DOHH2 (cell line): Measurements from ENCODE around the gene NCKAP5.

ENCODE experiments used
- H3F3A ChIP-seq: fragments of 200-600 bp; sonication (generic), shearing (Covaris generic); 2 replicates; pipeline ENCODE4 v1.6.0; 2016; ENCODE audit warnings: antibody characterized with exemption, mild to moderate bottlenecking; ENCODE audit not compliant: control insufficient read depth, insufficient read depth
- H3K27ac ChIP-seq: fragments of 200-600 bp; sonication (generic); 2 replicates; pipeline ENCODE4 v1.5.1; 2014; ENCODE audit warnings: low read depth, mild to moderate bottlenecking, low read length, moderate library complexity
- H3K27me3 ChIP-seq: fragments of 200-600 bp; sonication (generic); 2 replicates; pipeline ENCODE4 v1.6.1; 2014; ENCODE audit warnings: mild to moderate bottlenecking, low read length, mixed read lengths; ENCODE audit not compliant: control insufficient read depth
- H3K36me3 ChIP-seq: fragments of 200-600 bp; sonication (generic); 2 replicates; pipeline ENCODE4 v1.6.1; 2014; ENCODE audit warnings: mild to moderate bottlenecking, low read length, moderate library complexity, mixed read lengths; ENCODE audit not compliant: control insufficient read depth
- H3K4me1 ChIP-seq: fragments of 200-600 bp; sonication (generic); 2 replicates; pipeline ENCODE4 v1.6.1; 2014; ENCODE audit warnings: mild to moderate bottlenecking, low read length, mixed read lengths; ENCODE audit not compliant: control insufficient read depth
- H3K4me2 ChIP-seq: fragments of 200-600 bp; sonication (generic); 2 replicates; pipeline ENCODE4 v1.6.0; 2014; ENCODE audit warnings: mild to moderate bottlenecking, low read length, moderate library complexity
- H3K4me3 ChIP-seq: fragments of 200-600 bp; sonication (generic); 2 replicates; pipeline ENCODE4 v1.5.1; 2014; ENCODE audit warnings: mild to moderate bottlenecking, low read length, mixed read lengths
- H3K79me2 ChIP-seq: fragments of 200-600 bp; sonication (generic); 2 replicates; pipeline ENCODE4 v1.6.1; 2014; ENCODE audit warnings: mild to moderate bottlenecking, low read length, mixed read lengths; ENCODE audit not compliant: control insufficient read depth
- H3K9me2 ChIP-seq: fragments of 200-600 bp; sonication (generic); replicated peaks from 2 replicates; pipeline ENCODE4 v1.6.1; 2014; ENCODE audit warnings: mild to moderate bottlenecking, low read length, mixed read lengths; ENCODE audit not compliant: control insufficient read depth
- H3K9me3 ChIP-seq: fragments of 200-600 bp; sonication (generic); 2 replicates; pipeline ENCODE4 v1.6.1; 2014; ENCODE audit warnings: antibody characterized with exemption, low read length, mixed read lengths; ENCODE audit not compliant: control insufficient read depth, insufficient read depth
- H4K20me1 ChIP-seq: fragments of 200-600 bp; sonication (generic); 2 replicates; pipeline ENCODE4 v1.6.0; 2014; ENCODE audit warnings: low read depth, mild to moderate bottlenecking, antibody characterized with exemption, low read length, moderate library complexity; ENCODE audit not compliant: control insufficient read depth, insufficient read depth
- CTCF ChIP-seq: fragments of 200-600 bp; sonication (generic); IDR thresholded peaks from one replicate; pipeline ENCODE4 v1.5.1; 2014; ENCODE audit warnings: antibody characterized with exemption, mild to moderate bottlenecking, low read depth, low read length; ENCODE audit not compliant: poor library complexity, severe bottlenecking
- EZH2phosphoT487 ChIP-seq: fragments of 200-600 bp; sonication (generic); IDR thresholded peaks from 2 replicates; pipeline ENCODE4 v1.6.1; 2017; ENCODE audit warnings: borderline replicate concordance, mild to moderate bottlenecking, antibody characterized with exemption, low read length, moderate library complexity, mixed read lengths

NCKAP5 gene

GRCh38 chr2:132690664-132691303 is 877.5 kb downstream of the NCKAP5 start:
- TF ChIP-seq EZH2phosphoT487 (no peak), CTCF (no peak)
- H3K27ac ChIP-seq = no peak overlapping the region
- no peaks in the 10 kb centered on the region for H3K9me3 ChIP-seq
- no peaks in the 10 kb centered on the region for H3K4me1 ChIP-seq
- no peak overlapping the region for H3K4me2 ChIP-seq
- no peaks in the 10 kb centered on the region for H3K79me2 ChIP-seq
- no peaks in the 10 kb centered on the region for H3K27me3 ChIP-seq
- no peaks in the 10 kb centered on the region for H3K36me3 ChIP-seq
- no peaks in the 10 kb centered on the region for H4K20me1 ChIP-seq
- H3K4me3 ChIP-seq = no peak overlapping the region
- no peaks in the 10 kb centered on the region for H3K9me2 ChIP-seq
- no peaks in the 10 kb centered on the region for H3F3A ChIP-seq

GRCh38 chr2:132681766-132682165 is 886.5 kb downstream of the NCKAP5 start:
- H3K36me3 ChIP-seq = no peaks in the 10 kb centered on the region
- H3K9me2 ChIP-seq = no peaks in the 10 kb centered on the region
- H3F3A ChIP-seq = no peaks in the 10 kb centered on the region
- H3K4me2 ChIP-seq = no peak overlapping the region
- H3K4me3 ChIP-seq = no peak overlapping the region
- no peaks in the 10 kb centered on the region for H4K20me1 ChIP-seq
- no peaks in the 10 kb centered on the region for H3K27me3 ChIP-seq
- TF ChIP-seq EZH2phosphoT487 (no peak), CTCF (no peak)
- no peaks in the 10 kb centered on the region for H3K4me1 ChIP-seq
- no peaks in the 10 kb centered on the region for H3K79me2 ChIP-seq
- no peaks in the 10 kb centered on the region for H3K9me3 ChIP-seq
- H3K27ac ChIP-seq = no peak overlapping the region

GRCh38 chr2:132680544-132680943 is 887.7 kb downstream of the NCKAP5 start:
- TF ChIP-seq EZH2phosphoT487 (no peak), CTCF (no peak)
- Histone ChIP-seq H3K27me3 (no peaks in the 10 kb centered on the region), H3K9me3 (no peaks in the 10 kb centered on the region), H3K79me2 (no peaks in the 10 kb centered on the region), H3K4me3 (no peak overlapping the region), H3K4me1 (no peaks in the 10 kb centered on the region), H3K4me2 (no peak overlapping the region), H4K20me1 (no peaks in the 10 kb centered on the region), H3F3A (no peaks in the 10 kb centered on the region), H3K27ac (no peak overlapping the region), H3K36me3 (no peaks in the 10 kb centered on the region), H3K9me2 (no peaks in the 10 kb centered on the region)
